ENCODE results near the gene CYCS. TPM values are rescaled to one million over a fixed set of nuclear protein-coding genes. Genes with fewer than 3 reads are reported as not detected.

The CYCS gene
- total RNA-seq, 2 experiments from 2014 or later, result 85.6 to 94.7 TPM

- Mint-ChIP-seq H3K27me3 (peaks cover 17% of the 10 kb centered on the region), H3K36me3 (no peaks in the 10 kb centered on the region), H3K27ac (no peak overlapping the region), H3K9me3 (no peaks in the 10 kb centered on the region), H3K4me1 (peaks cover 3% of the 10 kb centered on the region), H3K4me3 (no peak overlapping the region)
- ATAC-seq (ENCODE audit: low read depth) (no peak), DNase-seq (no peak)
- POLR2A ChIA-PET, result no interaction called here
Observed at GRCh38 chr7:25077096-25077495, 48.0 kb downstream of the CYCS start.

- peaks cover 3% of the 10 kb centered on the region for H3K4me1 Mint-ChIP-seq
- ATAC-seq (ENCODE audit: low read depth), result no peak
- POLR2A ChIA-PET, result no interaction called here
- DNase-seq, result no peak
- no peaks in the 10 kb centered on the region for H3K9me3 Mint-ChIP-seq
- peaks cover 14% of the 10 kb centered on the region for H3K27me3 Mint-ChIP-seq
- H3K36me3 Mint-ChIP-seq, result no peaks in the 10 kb centered on the region
- no peak overlapping the region for H3K27ac Mint-ChIP-seq
- no peak overlapping the region for H3K4me3 Mint-ChIP-seq
Observed at GRCh38 chr7:25075459-25075858, 49.6 kb downstream of the CYCS start.

- no peaks in the 10 kb centered on the region for H3K9me3 Mint-ChIP-seq
- no peak overlapping the region for H3K4me3 Mint-ChIP-seq
- no peak overlapping the region for H3K27ac Mint-ChIP-seq
- no peaks in the 10 kb centered on the region for H3K36me3 Mint-ChIP-seq
- no peak for ATAC-seq (ENCODE audit: low read depth)
- peaks cover 11% of the 10 kb centered on the region for H3K4me1 Mint-ChIP-seq
- POLR2A ChIA-PET, result no interaction called here
- no peak for DNase-seq
- peaks cover 7% of the 10 kb centered on the region for H3K27me3 Mint-ChIP-seq
Observed at GRCh38 chr7:25073451-25073850, 51.6 kb downstream of the CYCS start.

Other genes starting within 250 kb of the CYCS start
- gene OSBPL3, start 145.1 kb downstream of the CYCS start, total RNA-seq, result 10 to 100 TPM; 47.8 to 60.1 TPM
- not detected for gene NPVF, start 103.2 kb upstream of the CYCS start, total RNA-seq